ELF-1 (cell line): ENCODE measurements around the gene TNS1.

Experiments used
- DNase-seq: peaks from one replicate; pipeline ENCODE4 v3.0.0-alpha.2; 2016; ENCODE audit warnings: low read depth, low spot score

Gene TNS1

DNA sequence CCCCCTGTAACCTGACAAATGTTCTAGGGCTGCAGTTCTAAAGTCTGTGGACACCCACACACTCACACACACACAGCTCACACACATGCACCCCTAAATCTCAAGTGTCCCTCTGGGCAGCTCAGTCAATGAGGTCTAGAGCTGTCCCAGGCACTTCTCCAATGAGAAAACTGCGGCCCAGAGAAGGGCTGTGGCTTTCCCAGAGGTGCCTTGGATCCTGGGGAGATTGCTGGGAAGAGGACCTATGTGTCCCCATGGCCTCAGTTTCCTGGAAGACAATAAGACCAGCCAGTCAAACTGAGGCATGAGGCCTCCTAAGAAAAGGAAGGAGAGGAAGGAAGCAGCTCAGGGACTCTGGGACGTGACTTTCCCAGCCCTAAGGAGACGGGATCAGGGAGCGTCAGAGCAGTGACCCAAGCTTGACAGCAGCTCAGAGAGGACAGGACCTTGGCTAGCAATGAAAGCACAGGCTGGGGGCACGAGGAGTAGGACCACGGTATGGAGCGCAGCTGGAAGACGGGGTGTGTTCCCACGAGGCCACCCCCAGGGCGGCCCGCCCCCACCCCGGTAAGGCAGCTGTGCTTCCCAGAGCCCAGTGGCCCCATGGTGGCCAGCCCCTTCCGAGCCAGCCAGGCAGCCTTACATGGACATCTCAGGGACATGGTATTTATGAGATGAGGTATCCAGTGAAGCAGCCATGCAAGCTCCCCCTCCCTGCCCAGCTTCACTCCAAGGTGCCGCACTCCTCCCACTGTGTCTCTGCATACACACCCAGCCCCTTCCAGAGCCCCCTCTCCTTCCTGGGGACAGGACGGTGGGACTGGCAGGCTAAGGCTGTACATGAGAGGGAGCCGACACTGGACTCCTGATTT is 46.0 kb downstream of the TNS1 start:
- DNase-seq, result no peak

- DNase-seq, result no peak
Measured at GRCh38 chr2:217955881-217956493, 46.8 kb downstream of the TNS1 start.

GRCh38 chr2:217954971-217955740 is 47.6 kb downstream of the TNS1 start:
- no peak for DNase-seq

DNA sequence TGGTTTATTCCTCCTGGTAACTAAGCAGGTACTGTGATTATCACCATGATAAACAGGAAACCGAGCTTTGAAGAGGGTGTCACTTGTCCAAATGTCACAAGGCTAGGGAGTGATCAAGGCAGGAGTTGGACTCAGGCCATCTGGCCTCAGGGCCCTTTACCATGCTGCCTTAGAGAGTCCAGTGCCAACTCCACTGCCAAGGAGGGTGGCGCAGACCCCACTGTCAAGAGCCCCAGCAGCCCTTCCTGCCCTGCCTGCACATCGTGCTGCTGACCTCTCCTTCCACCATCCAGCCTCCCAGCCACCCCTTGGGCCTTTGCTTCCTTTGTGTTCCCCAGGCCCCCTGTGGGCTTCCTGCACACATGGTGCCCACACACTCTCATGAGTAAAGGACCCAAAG is 48.3 kb downstream of the TNS1 start:
- no peak for DNase-seq

DNA sequence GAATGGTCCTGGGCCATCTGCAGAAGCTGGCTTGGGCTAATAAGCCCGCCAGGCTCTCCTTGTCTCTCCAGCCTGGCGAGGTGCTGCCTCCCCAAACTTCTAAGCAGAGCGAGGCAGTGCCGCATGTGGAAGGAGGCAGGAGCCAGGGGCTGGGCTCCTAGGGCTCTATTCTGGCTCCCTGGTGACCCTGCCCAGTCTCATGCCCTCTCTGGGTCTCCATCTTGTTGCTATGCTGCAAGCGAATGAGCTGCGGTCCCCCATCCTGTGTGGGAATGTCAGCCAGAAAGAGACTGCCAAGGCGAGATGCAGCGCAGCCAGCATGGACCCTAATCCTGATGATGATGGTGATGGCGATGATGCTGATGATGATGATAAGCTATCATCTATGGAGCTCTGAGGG is 48.7 kb downstream of the TNS1 start:
- no peak for DNase-seq

DNA sequence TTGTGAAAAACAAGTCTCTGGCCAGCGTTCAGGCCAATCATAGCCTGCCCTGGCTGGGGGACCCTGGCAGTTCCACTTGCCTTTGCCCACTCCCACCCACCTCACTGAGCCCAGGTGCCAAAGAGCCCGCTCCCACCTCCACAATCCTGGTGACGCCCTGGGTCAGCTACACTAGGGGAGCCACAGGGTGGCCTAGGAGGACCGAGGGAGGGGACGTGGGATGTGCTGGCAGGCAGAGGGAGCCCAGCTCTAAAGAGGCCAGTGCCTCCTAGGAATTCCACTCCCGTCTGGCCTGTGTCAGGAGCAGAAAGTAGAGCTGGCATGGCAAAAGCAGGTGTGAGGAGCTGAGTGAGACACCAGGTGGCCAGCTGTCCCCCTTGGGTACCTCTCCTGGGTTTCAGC is 49.3 kb downstream of the TNS1 start:
- no peak for DNase-seq

DNA sequence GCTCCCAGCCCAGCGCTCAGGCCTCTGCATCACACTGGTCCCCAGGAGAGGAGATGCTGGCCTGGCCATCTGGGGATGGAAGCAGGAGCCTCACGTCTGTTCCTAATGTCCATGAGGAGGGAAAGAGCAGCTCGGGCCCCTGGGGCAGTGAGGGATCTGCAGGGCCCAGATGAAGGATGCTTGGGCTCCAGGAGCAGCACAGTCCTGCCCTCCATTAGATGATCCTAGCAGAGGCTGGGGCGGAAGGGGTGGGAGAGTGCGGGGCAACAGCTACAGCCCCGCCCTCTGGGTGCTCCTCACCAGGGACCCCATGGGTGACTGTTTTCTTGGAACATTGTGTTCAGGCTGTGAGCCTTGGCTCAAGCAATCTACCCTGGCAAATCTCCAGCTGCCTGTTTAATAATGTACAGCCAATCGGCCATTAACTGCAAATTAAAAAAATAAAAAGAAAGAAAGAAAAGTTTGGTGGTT is 49.7 kb downstream of the TNS1 start:
- DNase-seq, result no peak

DNA sequence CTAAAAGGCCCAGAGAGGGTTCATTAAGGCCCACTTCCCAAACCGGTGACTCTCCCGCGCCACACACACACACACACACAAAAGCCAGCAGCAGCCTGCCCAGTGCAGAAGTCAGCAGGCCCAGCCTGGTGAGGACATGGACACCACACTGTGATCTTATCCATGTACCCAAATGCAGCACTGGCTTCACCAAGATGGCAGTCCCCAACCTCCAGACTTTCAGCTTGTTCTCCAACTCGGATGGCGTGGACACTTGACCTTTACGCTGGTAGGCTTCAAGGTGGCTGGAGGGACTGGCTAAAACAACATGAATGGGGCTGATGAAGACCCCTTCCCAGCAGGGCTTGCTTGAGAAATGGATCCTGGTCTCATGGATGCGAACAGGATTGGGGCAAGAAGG is 50.4 kb downstream of the TNS1 start:
- no peak for DNase-seq

- DNase-seq, result peak; percentile 87
Measured at GRCh38 chr2:217951521-217952247, 51.1 kb downstream of the TNS1 start.

DNA sequence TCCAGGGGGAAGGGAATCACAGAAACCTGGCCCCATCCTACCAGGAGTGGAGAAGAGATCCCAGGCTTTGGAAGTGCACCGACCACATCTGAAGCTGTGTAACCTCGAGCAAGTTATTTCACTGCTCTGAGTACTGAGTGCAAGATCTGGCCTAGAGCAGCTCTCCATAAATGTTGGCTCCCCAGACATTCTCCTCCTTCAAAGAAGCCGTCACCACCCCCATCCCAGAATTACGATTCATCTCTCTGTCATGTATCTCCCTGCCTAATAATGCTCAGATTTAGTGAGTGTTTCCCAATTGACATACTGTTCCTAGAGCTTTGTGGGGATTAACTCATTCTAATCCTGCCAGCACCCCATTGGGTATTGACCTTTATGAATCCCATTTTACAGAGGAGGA is 51.7 kb downstream of the TNS1 start:
- no peak for DNase-seq

DNA sequence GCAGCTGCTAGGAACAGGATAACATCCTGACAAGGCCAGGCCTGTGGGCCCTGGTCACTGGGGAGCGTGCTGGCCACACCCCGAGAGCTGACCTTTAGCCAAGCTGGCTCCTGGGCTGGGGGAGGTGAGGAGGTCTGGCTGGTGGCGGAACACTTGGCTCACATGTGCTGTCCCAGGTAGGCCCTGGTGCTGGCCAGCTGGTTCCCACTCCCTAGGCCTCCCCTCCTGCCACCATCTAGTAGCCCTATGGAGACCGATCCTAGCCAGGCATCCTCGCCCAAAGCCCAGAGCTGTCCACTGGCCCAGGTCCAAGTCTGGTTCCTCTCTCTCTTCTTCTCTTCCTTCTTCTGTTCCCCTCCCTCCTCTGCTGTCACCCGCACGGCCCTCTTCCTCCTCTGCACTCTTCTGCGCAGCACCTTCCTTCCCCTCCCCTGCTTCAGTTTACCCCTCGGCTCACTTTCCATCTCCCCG is 52.4 kb downstream of the TNS1 start:
- DNase-seq, result no peak

GRCh38 chr2:217949447-217949846 is 53.3 kb downstream of the TNS1 start:
- DNase-seq, result no peak

DNA sequence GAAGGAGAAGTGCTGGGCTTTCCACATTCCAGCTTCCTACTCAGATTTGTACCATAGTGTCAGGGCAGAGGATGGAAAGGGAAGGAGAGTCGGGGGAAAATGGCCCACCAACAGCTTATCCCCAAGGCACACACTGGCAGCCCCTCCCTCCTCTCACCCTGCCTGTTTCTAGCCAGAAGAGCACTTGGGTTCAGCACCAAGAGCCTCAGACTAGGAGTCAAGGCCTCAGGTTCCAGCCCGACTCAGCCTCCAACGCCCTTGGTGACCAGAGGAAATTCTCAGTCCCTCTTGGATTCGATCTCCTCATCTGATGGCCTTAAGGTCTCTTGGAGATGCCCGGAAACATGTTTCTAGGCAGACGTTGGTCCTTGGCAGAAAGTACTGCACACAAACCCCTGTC is 53.9 kb downstream of the TNS1 start:
- DNase-seq, result no peak

DNA sequence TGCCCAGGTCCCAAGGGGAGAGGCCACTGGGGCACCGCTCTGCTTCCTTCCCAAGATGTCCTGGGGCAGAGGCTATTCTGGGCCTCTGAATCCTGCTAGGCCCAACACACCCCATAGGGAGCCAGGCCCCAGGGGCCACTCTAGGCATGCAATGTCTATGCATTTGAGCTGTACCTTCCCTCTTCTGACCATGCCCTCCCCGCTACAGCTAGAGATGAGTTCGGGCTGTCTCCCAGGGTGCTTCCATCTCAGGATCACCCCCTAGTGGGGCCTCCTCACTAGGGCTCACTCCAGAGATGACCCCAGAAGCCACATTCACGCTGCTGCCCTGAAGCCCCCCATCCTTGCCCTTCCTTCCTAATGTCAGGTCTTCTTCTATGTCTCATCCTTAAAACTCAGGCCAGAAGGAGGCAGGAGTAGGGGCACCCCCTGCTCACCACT is 54.4 kb downstream of the TNS1 start:
- DNase-seq, result no peak

GRCh38 chr2:217947383-217948350 is 55.1 kb downstream of the TNS1 start:
- DNase-seq, result peak; percentile 67

- DNase-seq, result no peak
Measured at GRCh38 chr2:217946051-217946450, 56.7 kb downstream of the TNS1 start.

DNA sequence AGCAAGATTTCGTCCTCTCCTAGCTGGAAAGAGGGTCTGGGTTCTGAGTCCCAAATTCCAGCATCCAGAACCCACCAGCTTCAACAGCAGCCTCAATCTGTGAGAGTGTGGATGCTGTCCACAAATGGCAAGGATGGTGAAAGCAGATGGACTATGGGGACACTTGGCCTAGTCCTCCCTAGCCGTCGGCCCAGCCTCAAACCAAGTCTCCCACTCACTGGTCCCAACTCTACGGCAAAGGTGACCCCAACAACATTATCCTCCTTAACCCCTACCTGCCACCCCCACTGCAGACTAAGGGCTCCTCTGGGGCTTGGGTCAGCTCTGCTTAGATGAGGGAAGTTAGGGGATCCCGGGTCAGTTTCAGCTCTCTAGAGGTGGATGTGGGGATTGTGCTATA is 57.3 kb downstream of the TNS1 start:
- DNase-seq, result no peak

DNA sequence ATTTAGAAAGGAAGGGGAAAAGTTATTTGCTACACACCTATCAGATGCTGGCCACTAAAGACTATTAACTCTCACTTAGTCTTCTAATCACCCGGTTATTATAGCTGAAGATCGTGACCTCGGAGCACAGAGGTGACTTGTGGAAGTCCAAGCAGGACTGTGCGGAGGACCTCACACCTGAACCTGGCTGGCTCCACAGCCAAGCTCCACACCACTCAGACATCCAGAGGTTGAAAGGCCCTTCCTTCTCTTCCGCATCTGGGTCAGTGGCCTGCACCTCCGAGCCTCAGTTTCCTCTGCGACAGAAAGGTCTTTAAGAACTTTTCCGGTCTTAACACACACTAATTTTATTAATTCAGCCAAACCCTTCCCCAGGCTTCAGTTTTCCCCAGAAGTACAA is 57.9 kb downstream of the TNS1 start:
- DNase-seq, result no peak

- no peak for DNase-seq
Measured at GRCh38 chr2:217944366-217944765, 58.4 kb downstream of the TNS1 start.
